Small intestine (tissue), 7 donors: ENCODE results near the gene ZNF253. TPM values are rescaled to one million over a fixed set of nuclear protein-coding genes. Genes with fewer than 3 reads are reported as not detected.

Experiments used
- DNase-seq, 2 donors: peaks; one replicate each; pipeline versions ENCODE4 v3.0.0 to v3.0.0-alpha.2; 2013
- FAIRE-seq: peaks from 2 replicates; lab custom pipeline; 2012; peaks lifted over from hg19 to GRCh38; lab: Jason Lieb, UNC
- H3K27ac ChIP-seq, 3 donors: one replicate each; pipeline ENCODE4 v1.5.1; 2013; ENCODE audit warnings: low read length in 2 of 3, mild to moderate bottlenecking in 2 of 3, control low read depth in 1 of 3, inconsistent platforms in 1 of 3, low read depth in 1 of 3, moderate library complexity in 1 of 3
- H3K27me3 ChIP-seq, 3 donors: one replicate each; pipeline ENCODE4 v1.6.1; 2013; ENCODE audit warnings: low read length in 3 of 3, inconsistent platforms in 1 of 3; ENCODE audit not compliant: control insufficient read depth in 3 of 3, insufficient read depth in 3 of 3
- H3K36me3 ChIP-seq, 3 donors: one replicate each; pipeline ENCODE4 v1.6.1; 2013; ENCODE audit warnings: low read length in 3 of 3, inconsistent platforms in 1 of 3, low read depth in 1 of 3, mild to moderate bottlenecking in 1 of 3, moderate library complexity in 1 of 3; ENCODE audit not compliant: control insufficient read depth in 3 of 3, insufficient read depth in 2 of 3
- H3K4me1 ChIP-seq, 3 donors: one replicate each; pipeline ENCODE4 v1.6.1; 2013; ENCODE audit warnings: low read length in 2 of 3, inconsistent platforms in 1 of 3, low read depth in 1 of 3, mild to moderate bottlenecking in 1 of 3, moderate library complexity in 1 of 3; ENCODE audit not compliant: control insufficient read depth in 3 of 3, insufficient read depth in 2 of 3
- H3K4me3 ChIP-seq, 3 donors: one replicate each; pipeline ENCODE4 v1.5.1; 2013; ENCODE audit warnings: low read length in 3 of 3, control low read depth in 1 of 3, inconsistent platforms in 1 of 3, low read depth in 1 of 3, mild to moderate bottlenecking in 1 of 3, moderate library complexity in 1 of 3
- H3K9me3 ChIP-seq, 2 donors: one replicate each; pipeline ENCODE4 v1.6.1; 2013; ENCODE audit warnings: low read depth in 1 of 2, low read length in 1 of 2; ENCODE audit not compliant: control insufficient read depth in 2 of 2, insufficient read depth in 1 of 2
- WGBS, 3 donors: extraction: QIAGEN DNeasy Blood & Tissue Kit; methylation state at CpG; one replicate each; pipeline ENCODE4 v1.1.7; 2013; 5-methylcytosine and 5-hydroxymethylcytosine counted together
- polyA plus RNA-seq, 4 donors: library from polyadenylated mRNA; stranded (reverse) in 3 of 4; unstranded in 1 of 4; fragments of 200-250 nt in 3 of 4; fragments of 120-200 nt in 1 of 4; gene quantifications; one replicate each; pipeline versions ENCODE4 v1.2.1 to v1.2.3, GENCODE V29; 2013
- donor health status: healthy with polysubstance abuse.
- donor health status: control.
- donor health status: control.
- donor health status: Bipolar disorder and iron deficiency.
- donor health status: healthy.

Gene ZNF253
- polyA plus RNA-seq, 4 donors = 1.1 to 17.4 (median 3.2) TPM

GRCh38 chr19:19943848-19944582 is 78.3 kb downstream of the ZNF253 start:
- Histone ChIP-seq H3K27ac (no peak overlapping the region), H3K9me3 (peaks cover 0 to 31% of the 10 kb centered on the region in 2 donors), H3K4me3 (no peak overlapping the region), H3K4me1 (no peaks in the 10 kb centered on the region), H3K36me3 (no peaks in the 10 kb centered on the region), H3K27me3 (no peaks in the 10 kb centered on the region)
- FAIRE-seq = no peak
- 62 to 77% (median 71%) methylated on average over 8 of the region's 8 CpGs for WGBS, 3 donors
- peak in 1 of 2 donors; percentile 38 for DNase-seq

Other genes starting within 250 kb of the ZNF253 start
- 1 to 10 TPM in 2 of 4 donors, under 1 TPM in 2; 0.81 to 2.5 (median 1.4) TPM for gene PBX4, start 247.2 kb upstream of the ZNF253 start, polyA plus RNA-seq
- 10 to 100 TPM in 3 of 4 donors, 1 to 10 TPM in 1; 8.0 to 21.6 (median 11.9) TPM for gene LPAR2, start 237.7 kb upstream of the ZNF253 start, polyA plus RNA-seq
- 10 to 100 TPM in 3 of 4 donors, 1 to 10 TPM in 1; 8.3 to 15.1 (median 12.5) TPM for gene GMIP, start 222.2 kb upstream of the ZNF253 start, polyA plus RNA-seq
- 10 to 100 TPM; 40.3 to 60.8 (median 45.9) TPM for gene ATP13A1, start 202.2 kb upstream of the ZNF253 start, polyA plus RNA-seq
- 1 to 10 TPM; 7.1 to 10.0 (median 8.7) TPM for gene ZNF101, start 197.0 kb upstream of the ZNF253 start, polyA plus RNA-seq
- gene ZNF14, start 132.8 kb upstream of the ZNF253 start, polyA plus RNA-seq = 1 to 10 TPM; 1.1 to 9.1 (median 2.0) TPM
- 10 to 100 TPM in 1 of 4 donors, 1 to 10 TPM in 3; 2.5 to 27.7 (median 4.7) TPM for gene ZNF506, start 44.1 kb upstream of the ZNF253 start, polyA plus RNA-seq
- 1 to 10 TPM in 3 of 4 donors, not detected in 1; 1.1 to 8.0 (median 3.1) TPM for gene ZNF93, start 35.1 kb downstream of the ZNF253 start, polyA plus RNA-seq
- gene ZNF682, start 173.6 kb downstream of the ZNF253 start, polyA plus RNA-seq = 10 to 100 TPM in 1 of 4 donors, 1 to 10 TPM in 2, not detected in 1; 1.6 to 12.1 (median 1.8) TPM
- gene ZNF90, start 212.1 kb downstream of the ZNF253 start, polyA plus RNA-seq = 10 to 100 TPM in 1 of 4 donors, 1 to 10 TPM in 1, not detected in 2; 1.4 to 30.8 TPM